T-helper 2 cell treated with Interferon-gamma antibody and Interleukin-4, amounts not matched to agents 5 μg/mL and 100 μg/mL, for 36 hours (primary cell): Measurements from ENCODE around the gene FBXO33.
"Not testable (repeated sequence)": the region's sequence is repeated elsewhere in the genome, so short reads cannot be mapped to it uniquely, and the experiment has no call there.

Experiments
- DNase-seq: peaks from one replicate; pipeline ENCODE4 v3.0.0; 2021; ENCODE audit warnings: low spot score
- H3K27ac Mint-ChIP-seq: one replicate; pipeline ENCODE4 v1.8.0; 2021; ENCODE audit warnings: mild to moderate bottlenecking, mixed read lengths
- H3K27me3 Mint-ChIP-seq: one replicate; pipeline ENCODE4 v1.8.0; 2021; ENCODE audit warnings: low read depth, mixed read lengths
- H3K36me3 Mint-ChIP-seq: one replicate; pipeline ENCODE4 v1.8.0; 2021; ENCODE audit warnings: low read depth, mixed read lengths
- H3K4me1 Mint-ChIP-seq: one replicate; pipeline ENCODE4 v1.8.0; 2021; ENCODE audit warnings: low read depth, mixed read lengths
- H3K4me3 Mint-ChIP-seq: one replicate; pipeline ENCODE4 v1.8.0; 2022; ENCODE audit warnings: mild to moderate bottlenecking, moderate library complexity, mixed read lengths
- H3K9me3 Mint-ChIP-seq: one replicate; pipeline ENCODE4 v1.8.0; 2021; ENCODE audit warnings: mixed read lengths

FBXO33 gene

GRCh38 chr14:39374851-39375250 is 57.4 kb downstream of the FBXO33 start:
- Mint-ChIP-seq H3K9me3 (no peaks in the 10 kb centered on the region), H3K4me1 (peaks cover 6% of the 10 kb centered on the region), H3K4me3 (no peak overlapping the region), H3K27ac (no peak overlapping the region), H3K36me3 (peaks cover 11% of the 10 kb centered on the region), H3K27me3 (no peaks in the 10 kb centered on the region)
- DNase-seq: no peak

DNA sequence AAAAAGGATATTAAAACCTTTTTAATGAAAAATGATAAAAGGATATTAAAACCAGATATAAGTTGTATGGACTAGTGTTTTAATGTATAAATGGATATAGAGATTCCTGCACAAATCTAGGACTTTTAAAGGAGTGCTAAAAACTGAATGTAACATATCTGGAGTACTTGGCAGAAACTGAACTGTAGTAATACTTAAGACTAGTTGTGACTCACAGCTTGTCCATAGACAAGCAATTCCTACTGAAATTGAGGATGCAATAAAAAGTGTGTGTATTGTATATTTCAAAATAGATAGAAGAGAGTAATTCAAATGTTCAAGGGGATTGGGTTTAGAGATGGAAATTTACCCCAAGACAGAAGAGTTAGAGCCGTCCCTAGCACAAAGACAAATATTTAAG is 59.6 kb downstream of the FBXO33 start:
- Mint-ChIP-seq H3K27ac (no peak overlapping the region), H3K4me1 (peaks cover 10% of the 10 kb centered on the region), H3K27me3 (no peaks in the 10 kb centered on the region), H3K9me3 (no peaks in the 10 kb centered on the region), H3K4me3 (no peak overlapping the region), H3K36me3 (peaks cover 9% of the 10 kb centered on the region)
- DNase-seq: no peak

GRCh38 chr14:39370415-39370814 is 61.8 kb downstream of the FBXO33 start:
- peaks cover 4% of the 10 kb centered on the region for H3K4me1 Mint-ChIP-seq
- peaks cover 12% of the 10 kb centered on the region for H3K36me3 Mint-ChIP-seq
- no peak overlapping the region for H3K4me3 Mint-ChIP-seq
- no peaks in the 10 kb centered on the region for H3K27me3 Mint-ChIP-seq
- H3K9me3 Mint-ChIP-seq: peaks cover 6% of the 10 kb centered on the region
- DNase-seq: no peak
- no peak overlapping the region for H3K27ac Mint-ChIP-seq

DNA sequence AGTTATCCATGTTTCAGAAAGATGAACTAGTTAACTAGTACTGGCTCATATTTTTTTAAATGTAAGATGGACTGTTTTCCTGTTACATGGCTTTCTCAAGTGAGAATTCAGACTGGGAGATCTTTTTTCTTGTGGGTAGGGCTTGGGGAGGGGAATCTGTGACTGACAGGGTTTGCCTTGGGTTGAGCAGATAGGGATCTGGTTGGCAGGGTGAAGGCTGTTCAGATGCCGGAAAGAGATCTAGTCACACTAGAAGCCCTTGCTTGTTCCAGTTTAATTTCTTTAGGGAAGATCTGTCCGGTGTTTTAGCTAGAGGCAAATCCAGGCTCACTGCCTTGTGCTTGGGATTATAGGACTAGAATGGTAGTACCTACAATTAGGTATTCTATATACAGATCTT is 63.2 kb downstream of the FBXO33 start:
- H3K4me3 Mint-ChIP-seq: no peak overlapping the region
- no peak overlapping the region for H3K27ac Mint-ChIP-seq
- H3K36me3 Mint-ChIP-seq: peaks cover 24% of the 10 kb centered on the region
- DNase-seq: no peak
- H3K4me1 Mint-ChIP-seq: peaks cover 4% of the 10 kb centered on the region
- H3K9me3 Mint-ChIP-seq: peaks cover 16% of the 10 kb centered on the region
- H3K27me3 Mint-ChIP-seq: no peaks in the 10 kb centered on the region

- Mint-ChIP-seq H3K4me1 (peaks cover 4% of the 10 kb centered on the region), H3K36me3 (peaks cover 30% of the 10 kb centered on the region), H3K27ac (no peak overlapping the region), H3K4me3 (no peak overlapping the region), H3K9me3 (peaks cover 22% of the 10 kb centered on the region), H3K27me3 (no peaks in the 10 kb centered on the region)
- DNase-seq: no peak
Observed at GRCh38 chr14:39368261-39368959, 63.8 kb downstream of the FBXO33 start.

DNA sequence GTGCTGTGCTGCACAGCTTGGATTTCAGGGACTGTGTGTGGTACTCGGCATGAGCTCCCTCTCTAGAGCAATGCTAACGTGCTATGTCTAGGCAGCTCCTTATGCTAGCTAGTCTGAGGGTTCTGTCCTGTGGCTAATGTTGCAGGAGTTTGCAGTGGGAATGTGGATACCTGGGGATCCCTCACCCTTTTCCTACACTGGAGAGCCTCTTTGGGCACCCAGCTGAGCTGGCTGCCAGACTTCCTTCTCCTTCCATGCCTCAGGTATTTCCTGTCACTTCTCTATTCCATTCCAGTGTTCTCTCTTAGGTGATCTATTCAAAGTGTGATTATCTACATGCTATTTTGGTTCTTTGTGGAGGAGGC is 64.9 kb downstream of the FBXO33 start:
- Mint-ChIP-seq H3K9me3 (peaks cover 23% of the 10 kb centered on the region), H3K4me1 (peaks cover 4% of the 10 kb centered on the region), H3K36me3 (peaks cover 31% of the 10 kb centered on the region), H3K4me3 (no peak overlapping the region), H3K27ac (no peak overlapping the region), H3K27me3 (no peaks in the 10 kb centered on the region)
- no peak for DNase-seq

GRCh38 chr14:39366460-39367386 is 65.5 kb downstream of the FBXO33 start:
- H3K27ac Mint-ChIP-seq: no peak overlapping the region
- no peaks in the 10 kb centered on the region for H3K27me3 Mint-ChIP-seq
- no peak for DNase-seq
- peaks cover 4% of the 10 kb centered on the region for H3K4me1 Mint-ChIP-seq
- no peak overlapping the region for H3K4me3 Mint-ChIP-seq
- peaks cover 36% of the 10 kb centered on the region for H3K36me3 Mint-ChIP-seq
- H3K9me3 Mint-ChIP-seq: peaks cover 23% of the 10 kb centered on the region

DNA sequence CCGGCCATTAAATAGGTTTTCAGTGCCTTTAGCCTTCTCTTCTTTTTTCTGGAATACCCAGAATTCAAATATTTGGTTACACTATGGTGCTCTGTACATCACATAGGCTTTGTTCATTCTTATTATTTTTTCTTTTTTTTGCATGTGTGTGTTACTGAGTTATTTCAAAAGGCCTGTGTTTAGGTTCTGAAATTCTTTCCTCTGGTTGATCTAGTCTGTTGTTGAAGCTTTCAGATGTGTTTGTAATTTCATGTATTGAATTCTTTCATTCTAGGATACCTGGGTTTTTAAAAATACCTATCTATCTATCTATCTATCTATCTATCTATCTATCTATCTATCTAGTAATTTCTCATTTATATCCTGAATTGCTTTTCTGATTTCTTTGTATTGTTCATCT is 66.9 kb downstream of the FBXO33 start:
- H3K27me3 Mint-ChIP-seq: no peaks in the 10 kb centered on the region
- DNase-seq: no peak
- peaks cover 44% of the 10 kb centered on the region for H3K36me3 Mint-ChIP-seq
- no peak overlapping the region for H3K27ac Mint-ChIP-seq
- H3K4me3 Mint-ChIP-seq: no peak overlapping the region
- H3K9me3 Mint-ChIP-seq: peaks cover 23% of the 10 kb centered on the region
- peaks cover 10% of the 10 kb centered on the region for H3K4me1 Mint-ChIP-seq

DNA sequence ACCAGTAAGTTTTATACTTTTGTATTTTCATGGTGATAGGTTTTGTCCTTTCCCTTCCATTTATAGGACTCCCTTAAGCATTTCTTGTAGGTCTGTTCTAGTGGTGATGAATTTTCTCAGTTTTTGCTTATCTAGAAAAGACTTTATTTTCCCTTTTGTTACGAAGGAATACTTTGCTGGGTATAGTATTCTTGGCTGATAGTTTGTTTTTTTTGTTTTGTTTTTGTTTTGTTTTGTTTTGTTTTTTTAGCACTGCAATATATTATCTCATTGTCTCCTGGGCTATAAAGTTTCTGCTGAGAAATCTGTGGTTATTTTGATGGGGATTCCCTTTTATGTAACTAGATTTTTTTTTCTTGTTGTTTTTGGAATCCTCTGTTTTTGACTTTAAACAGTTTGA is 67.7 kb downstream of the FBXO33 start:
- Mint-ChIP-seq H3K27me3 (no peaks in the 10 kb centered on the region), H3K4me1 (peaks cover 10% of the 10 kb centered on the region), H3K36me3 (peaks cover 51% of the 10 kb centered on the region), H3K4me3 (no peak overlapping the region), H3K27ac (no peak overlapping the region), H3K9me3 (peaks cover 23% of the 10 kb centered on the region)
- DNase-seq: no peak

- peaks cover 69% of the 10 kb centered on the region for H3K36me3 Mint-ChIP-seq
- not testable (repeated sequence) for H3K4me3 Mint-ChIP-seq, DNase-seq, H3K27ac Mint-ChIP-seq, H3K27me3 Mint-ChIP-seq, H3K4me1 Mint-ChIP-seq
- peaks cover 23% of the 10 kb centered on the region for H3K9me3 Mint-ChIP-seq
Observed at GRCh38 chr14:39361556-39361955, 70.7 kb downstream of the FBXO33 start.

DNA sequence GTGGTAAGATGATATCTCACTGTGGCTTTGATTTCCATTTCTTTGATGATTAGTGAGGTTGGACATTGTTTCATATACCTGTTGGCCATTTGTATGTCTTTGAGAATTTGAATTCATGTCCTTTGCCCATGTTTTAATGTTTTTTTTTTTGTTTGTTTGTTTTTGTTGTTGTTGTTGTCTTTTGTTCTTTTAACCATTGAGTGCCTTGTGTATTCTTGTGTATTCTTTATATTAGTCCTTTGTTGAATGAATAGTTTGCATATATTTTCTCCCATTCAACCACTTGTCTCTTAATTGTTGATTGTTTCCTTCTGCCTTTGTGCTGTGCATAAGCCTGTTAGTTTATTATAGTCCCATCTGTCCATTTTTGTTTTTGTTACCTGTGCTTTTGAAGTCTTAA is 71.9 kb downstream of the FBXO33 start:
- H3K27ac Mint-ChIP-seq: no peak overlapping the region
- no peaks in the 10 kb centered on the region for H3K27me3 Mint-ChIP-seq
- peaks cover 69% of the 10 kb centered on the region for H3K36me3 Mint-ChIP-seq
- H3K4me3 Mint-ChIP-seq: no peak overlapping the region
- peaks cover 20% of the 10 kb centered on the region for H3K9me3 Mint-ChIP-seq
- peaks cover 11% of the 10 kb centered on the region for H3K4me1 Mint-ChIP-seq
- DNase-seq: no peak

DNA sequence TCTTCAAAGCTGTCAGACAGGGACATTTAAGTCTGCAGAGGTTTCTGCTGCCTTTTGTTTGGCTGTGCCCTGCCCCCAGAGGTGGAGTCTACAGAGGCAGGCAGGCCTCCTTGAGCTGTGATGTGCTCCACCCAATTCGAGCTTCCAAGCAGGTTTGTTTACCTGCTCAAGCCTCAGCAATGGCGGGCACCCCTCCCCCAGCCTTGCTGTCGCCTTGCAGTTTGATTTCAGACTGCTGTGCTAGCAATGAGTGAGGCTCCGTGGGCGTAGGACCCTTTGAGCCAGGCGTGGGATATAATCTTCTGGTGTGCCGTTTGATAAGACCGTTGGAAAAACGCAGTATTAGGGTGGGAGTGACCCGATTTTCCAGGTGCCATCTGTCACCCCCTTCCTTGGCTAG is 73.2 kb downstream of the FBXO33 start:
- not testable (repeated sequence) for H3K4me3 Mint-ChIP-seq, H3K27ac Mint-ChIP-seq, DNase-seq, H3K27me3 Mint-ChIP-seq
- Mint-ChIP-seq H3K4me1 (peaks cover 11% of the 10 kb centered on the region), H3K9me3 (peaks cover 15% of the 10 kb centered on the region), H3K36me3 (peaks cover 63% of the 10 kb centered on the region)

- no peak for DNase-seq
- Mint-ChIP-seq H3K27me3 (no peaks in the 10 kb centered on the region), H3K27ac (no peak overlapping the region), H3K36me3 (peaks cover 51% of the 10 kb centered on the region), H3K4me1 (peaks cover 8% of the 10 kb centered on the region), H3K9me3 (peaks cover 19% of the 10 kb centered on the region), H3K4me3 (no peak overlapping the region)
Observed at GRCh38 chr14:39351708-39352107, 80.5 kb downstream of the FBXO33 start.

DNA sequence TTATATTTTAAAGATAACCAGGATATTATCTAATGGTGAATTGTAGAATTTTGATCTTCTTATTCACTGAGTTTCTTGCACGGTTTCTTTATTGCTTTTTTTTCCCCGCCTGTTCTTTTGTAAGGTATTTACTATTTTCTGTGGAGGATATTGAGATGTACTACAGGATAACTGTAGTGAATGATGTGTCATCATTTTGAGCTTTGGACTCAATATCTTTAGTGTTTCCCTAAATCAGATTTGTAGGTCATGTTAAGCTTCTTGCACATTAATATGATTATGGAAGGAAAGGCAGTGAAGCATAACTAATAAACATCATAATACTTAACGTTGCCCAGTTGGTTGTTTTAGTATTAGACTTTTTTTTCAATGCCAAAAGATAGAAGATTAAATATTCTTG is 81.4 kb downstream of the FBXO33 start:
- H3K9me3 Mint-ChIP-seq: peaks cover 15% of the 10 kb centered on the region
- no peak overlapping the region for H3K27ac Mint-ChIP-seq
- no peak overlapping the region for H3K4me3 Mint-ChIP-seq
- no peaks in the 10 kb centered on the region for H3K27me3 Mint-ChIP-seq
- H3K4me1 Mint-ChIP-seq: peaks cover 4% of the 10 kb centered on the region
- DNase-seq: no peak
- peaks cover 48% of the 10 kb centered on the region for H3K36me3 Mint-ChIP-seq
